GM19452 (cell line): Measurements from ENCODE around the gene C11orf65.
"Not testable (repeated sequence)": the region's sequence is repeated elsewhere in the genome, so short reads cannot be mapped to it uniquely, and the experiment has no call there.

Experiments used
- ATAC-seq: cut with Tn5 transposase; IDR thresholded peaks from one replicate; pipeline ENCODE4 v1.9.1; 2021; ENCODE audit not compliant: unreplicated experiment

C11orf65 gene

DNA sequence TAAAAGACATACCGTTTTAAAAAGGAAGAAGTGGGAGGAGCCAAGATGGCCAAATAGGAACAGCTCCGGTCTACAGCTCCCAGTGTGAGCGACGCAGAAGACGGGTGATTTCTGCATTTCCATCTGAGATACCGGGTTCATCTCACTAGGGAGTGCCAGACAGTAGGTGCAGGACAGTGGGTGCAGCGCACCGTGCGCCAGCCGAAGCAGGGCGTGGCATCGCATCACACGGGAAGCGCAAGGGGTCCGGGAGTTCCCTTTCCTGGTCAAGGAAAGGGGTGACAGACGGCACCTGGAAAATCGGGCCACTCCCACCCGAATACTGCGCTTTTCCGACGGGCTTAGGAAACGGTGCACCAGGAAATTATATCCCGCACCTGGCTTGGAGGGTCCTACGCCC, 93.8 kb downstream of the C11orf65 start:
- not testable (repeated sequence) for ATAC-seq

DNA sequence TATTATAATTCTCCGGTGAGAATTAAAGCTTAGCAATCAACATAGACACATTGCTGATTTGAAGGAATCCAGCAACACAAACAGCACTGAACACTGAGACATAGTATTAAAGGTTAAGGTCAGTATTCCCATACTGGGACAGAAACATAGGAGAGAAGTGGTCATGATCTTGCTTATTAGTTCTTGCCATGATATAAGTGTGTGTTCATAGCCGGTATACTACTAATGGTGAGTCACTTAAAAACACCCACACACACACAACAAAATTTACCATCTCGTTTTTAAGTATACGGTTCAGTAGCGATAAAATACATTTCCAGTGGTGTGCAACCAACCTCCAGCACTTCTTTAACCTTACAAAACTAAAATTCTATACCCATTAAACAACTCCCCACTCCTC, 96.3 kb downstream of the C11orf65 start:
- no peak for ATAC-seq

- no peak for ATAC-seq
These were observed 97.0 kb downstream of the C11orf65 start for GRCh38 chr11:108370315-108370714.

- no peak for ATAC-seq
These were observed 98.3 kb downstream of the C11orf65 start for GRCh38 chr11:108369064-108369463.

GRCh38 chr11:108368134-108368533, 99.2 kb downstream of the C11orf65 start:
- no peak for ATAC-seq

DNA sequence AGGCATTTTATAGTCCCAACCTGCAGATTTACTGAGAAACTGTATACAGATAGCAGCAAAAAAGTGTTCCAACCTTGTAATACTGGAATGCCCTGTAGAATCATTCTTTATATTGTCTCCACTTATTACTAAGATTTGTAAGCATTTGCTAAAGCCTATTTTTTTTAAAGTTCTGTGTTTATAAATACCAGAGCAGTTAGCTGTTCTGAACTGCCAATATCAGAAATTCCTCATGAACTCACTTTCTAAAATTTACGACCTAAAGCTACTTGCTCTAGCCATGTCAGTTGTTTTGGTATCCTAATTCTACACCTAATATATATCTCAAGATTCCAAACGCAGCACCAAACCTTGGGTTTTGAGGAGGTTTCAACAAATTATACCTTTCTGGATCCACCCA, 103.2 kb downstream of the C11orf65 start:
- ATAC-seq = no peak

DNA sequence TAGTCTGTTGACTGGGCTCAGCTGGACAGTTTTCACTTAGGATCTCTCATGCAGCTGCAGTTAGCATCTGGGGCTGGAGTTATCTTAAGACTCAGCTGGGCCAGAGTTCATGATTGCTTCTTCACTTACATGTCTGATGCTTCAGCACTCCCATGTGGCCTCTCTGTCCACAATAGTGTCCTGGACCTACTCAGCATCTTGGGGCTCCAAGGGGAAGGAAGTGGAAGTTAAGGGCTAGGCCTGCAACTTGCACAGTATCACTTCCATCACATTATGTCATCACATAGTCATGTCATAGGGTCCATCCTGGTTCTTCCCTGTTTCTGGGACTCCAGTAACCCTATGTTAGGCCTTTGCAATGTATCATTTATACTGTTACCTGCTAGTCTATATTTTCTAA, 115.9 kb downstream of the C11orf65 start:
- no peak for ATAC-seq

DNA sequence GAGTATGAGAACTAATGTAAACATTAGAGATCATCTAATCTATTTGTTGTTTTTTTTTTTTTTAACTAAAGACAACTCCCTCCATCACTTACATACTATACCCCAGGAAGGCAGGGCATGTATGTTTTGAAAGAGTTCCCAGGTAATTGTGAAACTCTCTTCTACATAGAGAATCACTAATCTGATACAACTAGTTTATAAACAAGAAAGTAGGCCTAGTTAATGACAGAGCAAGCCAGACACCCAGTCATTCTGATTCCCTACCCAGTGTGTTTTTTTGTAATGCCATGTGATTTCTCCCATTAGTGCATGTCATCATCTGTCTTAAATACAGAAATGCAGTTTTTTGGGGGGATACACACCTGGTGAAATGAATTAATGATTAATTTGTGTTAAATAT, 120.9 kb downstream of the C11orf65 start:
- no peak for ATAC-seq

GRCh38 chr11:108345767-108346166, 121.6 kb downstream of the C11orf65 start:
- ATAC-seq = no peak

GRCh38 chr11:108343714-108344113, 123.6 kb downstream of the C11orf65 start:
- ATAC-seq = no peak

- no peak for ATAC-seq
These were observed 125.7 kb downstream of the C11orf65 start for GRCh38 chr11:108341654-108342053.

DNA sequence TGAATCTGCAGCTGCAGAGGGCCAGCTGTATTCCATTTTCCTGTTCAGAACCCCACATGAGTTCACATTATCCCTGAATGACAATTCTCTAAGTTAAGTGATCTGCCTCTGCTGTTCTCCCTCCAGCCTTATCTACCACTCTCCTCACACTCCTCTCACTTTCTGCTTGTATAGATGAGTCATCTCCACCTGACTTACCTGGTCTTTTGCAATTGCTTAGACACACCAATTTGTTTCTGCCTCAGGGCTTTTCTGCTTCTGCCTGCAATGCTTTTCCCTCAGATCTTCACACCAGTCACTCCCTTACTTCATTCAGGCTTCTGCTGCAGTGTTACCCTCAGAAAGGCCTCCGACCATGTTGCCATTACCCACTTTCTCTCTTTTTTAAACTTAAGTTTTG, 126.4 kb downstream of the C11orf65 start:
- no peak for ATAC-seq

- no peak for ATAC-seq
These were observed 128.6 kb downstream of the C11orf65 start for GRCh38 chr11:108338750-108339149.

- no peak for ATAC-seq
These were observed 133.9 kb downstream of the C11orf65 start for GRCh38 chr11:108333403-108333899.
